ENCODE results near the gene SLC12A6. TPM values are rescaled to one million over a fixed set of nuclear protein-coding genes. Genes with fewer than 3 reads are reported as not detected.
A peak's percentile ranks its signal among the peaks of the same experiment; 100 is the strongest.

SLC12A6 gene
- polyA plus RNA-seq, 4 donors, result 3.5 to 26.0 (median 5.8) TPM

GRCh38 chr15:34223904-34224596, 113.5 kb downstream of the SLC12A6 start:
- peak; percentile 24 to 45 for DNase-seq
- no peaks in the 10 kb centered on the region for H3K9me3 ChIP-seq (ENCODE audit: control insufficient read depth in 2 of 2, insufficient read depth in 1 of 2, low read depth in 1 of 2, low read length in 1 of 2)
- no peak for FAIRE-seq
- WGBS, 3 donors, result 34 to 46% (median 40%) methylated on average over 24 of the region's 24 CpGs
- peak overlapping the region; percentile 85 to 93 (median 92) for H3K27ac ChIP-seq (ENCODE audit: low read depth in 1 of 3, low read length in 2 of 3)
- no peaks in the 10 kb centered on the region for H3K27me3 ChIP-seq (ENCODE audit: control insufficient read depth in 3 of 3, insufficient read depth in 3 of 3, low read length in 3 of 3)
- H3K36me3 ChIP-seq (ENCODE audit: control insufficient read depth in 3 of 3, insufficient read depth in 2 of 3, low read depth in 1 of 3, low read length in 3 of 3), result peaks cover 2 to 14% (median 2%) of the 10 kb centered on the region in 3 donors
- H3K4me1 ChIP-seq (ENCODE audit: control insufficient read depth in 3 of 3, insufficient read depth in 2 of 3, low read depth in 1 of 3, low read length in 2 of 3), result no peaks in the 10 kb centered on the region
- peak overlapping the region; percentile 75 to 89 (median 78) for H3K4me3 ChIP-seq (ENCODE audit: low read depth in 1 of 3, low read length in 3 of 3)

DNA sequence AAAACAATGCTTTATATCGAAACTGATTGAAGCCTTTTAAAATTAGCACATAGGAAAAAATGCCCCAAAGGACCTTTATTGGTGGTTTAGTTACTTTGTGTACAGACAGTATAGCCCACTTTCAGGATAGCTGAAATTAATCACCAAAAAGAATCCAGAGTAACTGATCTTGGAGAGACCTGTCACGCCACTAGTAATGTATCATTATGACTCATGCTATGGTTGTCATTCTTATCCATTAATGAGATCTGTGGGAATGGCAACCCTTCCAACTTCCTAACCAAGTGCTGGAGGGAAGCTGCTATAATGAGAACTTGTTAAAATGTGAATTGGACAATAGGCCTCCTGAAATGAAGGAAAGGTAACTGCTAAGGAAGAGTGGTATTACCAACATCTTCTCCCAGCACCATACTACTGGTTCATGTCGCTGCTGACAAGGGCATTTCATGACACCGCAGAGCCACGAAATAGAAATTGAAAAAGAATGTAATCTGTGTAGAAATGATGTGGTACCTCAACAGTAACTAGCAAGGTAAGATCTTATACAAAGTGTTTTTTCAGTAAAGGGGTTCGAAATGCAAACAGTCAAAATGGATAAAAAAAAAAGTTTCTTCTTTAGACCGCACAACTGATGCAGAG, 119.9 kb downstream of the SLC12A6 start:
- H3K4me1 ChIP-seq (ENCODE audit: control insufficient read depth in 3 of 3, insufficient read depth in 2 of 3, low read depth in 1 of 3, low read length in 2 of 3), result no peaks in the 10 kb centered on the region
- DNase-seq, result no peak
- H3K4me3 ChIP-seq (ENCODE audit: low read depth in 1 of 3, low read length in 3 of 3), result no peak overlapping the region
- WGBS, 3 donors, result 77 to 86% (median 78%) methylated on average over 7 of the region's 7 CpGs
- H3K9me3 ChIP-seq (ENCODE audit: control insufficient read depth in 2 of 2, insufficient read depth in 1 of 2, low read depth in 1 of 2, low read length in 1 of 2), result no peaks in the 10 kb centered on the region
- H3K27me3 ChIP-seq (ENCODE audit: control insufficient read depth in 3 of 3, insufficient read depth in 3 of 3, low read length in 3 of 3), result peaks cover 0 to 6% (median 0%) of the 10 kb centered on the region in 3 donors
- H3K27ac ChIP-seq (ENCODE audit: low read depth in 1 of 3, low read length in 2 of 3), result no peak overlapping the region
- no peaks in the 10 kb centered on the region for H3K36me3 ChIP-seq (ENCODE audit: control insufficient read depth in 3 of 3, insufficient read depth in 2 of 3, low read depth in 1 of 3, low read length in 3 of 3)
- FAIRE-seq, result no peak

DNA sequence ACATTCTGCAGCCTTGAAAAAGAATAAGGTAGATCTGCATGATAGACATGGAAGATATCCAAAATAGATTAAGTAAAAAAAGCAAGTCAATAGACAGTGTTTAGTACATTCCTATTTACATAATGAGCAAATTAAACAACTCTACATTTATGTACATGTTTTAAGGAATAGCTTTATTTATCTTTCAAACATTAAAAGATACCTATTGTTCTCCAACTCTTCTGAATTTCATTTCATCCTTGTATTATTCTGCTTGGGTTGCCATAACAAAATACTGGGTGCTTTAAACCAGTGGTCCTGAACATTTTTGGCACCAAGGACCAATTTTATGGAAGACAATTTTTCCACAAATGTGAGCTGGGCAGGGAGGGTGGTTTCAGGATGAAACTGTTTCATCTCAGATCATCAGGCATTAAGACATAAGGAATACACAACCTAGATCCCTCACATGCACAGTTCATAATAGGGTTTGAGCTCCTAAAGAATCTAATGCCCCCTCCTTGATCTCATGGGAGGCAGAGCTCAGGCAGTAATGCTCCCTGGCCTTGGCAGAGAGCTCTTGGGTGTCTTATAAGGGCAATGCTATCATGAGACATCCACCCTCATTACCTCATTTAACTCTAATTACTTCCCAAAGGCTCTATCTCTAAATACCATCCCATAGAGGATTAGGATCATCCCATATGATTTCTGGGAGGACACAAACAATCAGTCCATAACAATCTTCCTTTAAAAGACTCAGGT, 120.9 kb downstream of the SLC12A6 start:
- H3K27me3 ChIP-seq (ENCODE audit: control insufficient read depth in 3 of 3, insufficient read depth in 3 of 3, low read length in 3 of 3), result peaks cover 0 to 6% (median 0%) of the 10 kb centered on the region in 3 donors
- no peaks in the 10 kb centered on the region for H3K4me1 ChIP-seq (ENCODE audit: control insufficient read depth in 3 of 3, insufficient read depth in 2 of 3, low read depth in 1 of 3, low read length in 2 of 3)
- H3K27ac ChIP-seq (ENCODE audit: low read depth in 1 of 3, low read length in 2 of 3), result no peak overlapping the region
- no peak overlapping the region for H3K4me3 ChIP-seq (ENCODE audit: low read depth in 1 of 3, low read length in 3 of 3)
- H3K9me3 ChIP-seq (ENCODE audit: control insufficient read depth in 2 of 2, insufficient read depth in 1 of 2, low read depth in 1 of 2, low read length in 1 of 2), result no peaks in the 10 kb centered on the region
- DNase-seq (no peak), FAIRE-seq (no peak)
- no peaks in the 10 kb centered on the region for H3K36me3 ChIP-seq (ENCODE audit: control insufficient read depth in 3 of 3, insufficient read depth in 2 of 3, low read depth in 1 of 3, low read length in 3 of 3)

DNA sequence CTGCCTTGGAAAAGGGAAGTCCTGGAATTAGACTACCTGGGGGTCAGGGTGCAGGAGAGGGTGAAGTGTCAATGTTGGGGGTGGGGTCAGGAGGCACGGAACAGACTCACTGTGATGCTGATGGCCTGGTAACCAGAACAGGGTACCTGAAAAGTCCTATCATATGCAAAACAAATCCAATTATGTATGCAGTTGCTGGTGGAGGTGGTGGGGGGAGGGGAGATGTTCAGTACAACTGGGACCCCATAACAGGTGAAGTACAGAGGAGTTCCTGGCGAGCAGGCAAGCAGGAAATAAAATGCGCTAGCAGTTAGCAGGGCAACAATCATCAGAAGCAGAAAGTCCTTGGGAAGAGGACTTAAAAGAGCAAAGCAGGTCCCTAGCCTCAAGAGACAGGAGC, 123.4 kb downstream of the SLC12A6 start:
- peaks cover 0 to 6% (median 0%) of the 10 kb centered on the region in 3 donors for H3K27me3 ChIP-seq (ENCODE audit: control insufficient read depth in 3 of 3, insufficient read depth in 3 of 3, low read length in 3 of 3)
- no peaks in the 10 kb centered on the region for H3K36me3 ChIP-seq (ENCODE audit: control insufficient read depth in 3 of 3, insufficient read depth in 2 of 3, low read depth in 1 of 3, low read length in 3 of 3)
- 54 to 64% (median 56%) methylated on average over 3 of the region's 3 CpGs for WGBS, 3 donors
- no peaks in the 10 kb centered on the region for H3K4me1 ChIP-seq (ENCODE audit: control insufficient read depth in 3 of 3, insufficient read depth in 2 of 3, low read depth in 1 of 3, low read length in 2 of 3)
- no peaks in the 10 kb centered on the region for H3K9me3 ChIP-seq (ENCODE audit: control insufficient read depth in 2 of 2, insufficient read depth in 1 of 2, low read depth in 1 of 2, low read length in 1 of 2)
- no peak overlapping the region for H3K27ac ChIP-seq (ENCODE audit: low read depth in 1 of 3, low read length in 2 of 3)
- FAIRE-seq (no peak), DNase-seq (no peak)
- H3K4me3 ChIP-seq (ENCODE audit: low read depth in 1 of 3, low read length in 3 of 3), result no peak overlapping the region

DNA sequence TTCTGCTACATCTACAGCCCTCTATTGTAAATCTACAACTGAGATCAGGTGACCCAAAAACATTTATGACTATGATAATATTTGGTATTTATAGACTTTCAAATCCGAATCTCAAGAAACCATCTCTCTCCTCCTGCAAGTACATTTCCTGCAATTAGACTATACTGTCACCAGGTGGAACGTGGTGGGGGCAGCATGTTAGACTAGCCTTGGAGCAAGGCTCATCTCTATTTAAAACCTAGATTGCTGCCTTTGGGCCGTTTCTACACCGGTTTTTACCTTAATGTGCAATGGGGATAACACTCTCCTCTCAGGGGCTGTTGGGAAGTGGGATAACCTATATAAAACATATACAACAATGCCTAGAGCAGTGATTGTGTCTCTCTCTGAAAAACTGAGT, 123.9 kb downstream of the SLC12A6 start:
- H3K36me3 ChIP-seq (ENCODE audit: control insufficient read depth in 3 of 3, insufficient read depth in 2 of 3, low read depth in 1 of 3, low read length in 3 of 3), result no peaks in the 10 kb centered on the region
- no peak overlapping the region for H3K4me3 ChIP-seq (ENCODE audit: low read depth in 1 of 3, low read length in 3 of 3)
- no peaks in the 10 kb centered on the region for H3K9me3 ChIP-seq (ENCODE audit: control insufficient read depth in 2 of 2, insufficient read depth in 1 of 2, low read depth in 1 of 2, low read length in 1 of 2)
- 12 to 36% (median 23%) methylated on average over 4 of the region's 4 CpGs for WGBS, 3 donors
- peaks cover 0 to 2% (median under 1%) of the 10 kb centered on the region in 3 donors for H3K4me1 ChIP-seq (ENCODE audit: control insufficient read depth in 3 of 3, insufficient read depth in 2 of 3, low read depth in 1 of 3, low read length in 2 of 3)
- no peak for FAIRE-seq
- DNase-seq, result no peak
- no peak overlapping the region for H3K27ac ChIP-seq (ENCODE audit: low read depth in 1 of 3, low read length in 2 of 3)
- H3K27me3 ChIP-seq (ENCODE audit: control insufficient read depth in 3 of 3, insufficient read depth in 3 of 3, low read length in 3 of 3), result peaks cover 0 to 6% (median 0%) of the 10 kb centered on the region in 3 donors

- no peak for FAIRE-seq
- Histone ChIP-seq H3K4me3 (ENCODE audit: low read depth in 1 of 3, low read length in 3 of 3) (peak within 1 kb of the TSS; percentile 75 to 99 (median 85)), H3K4me1 (ENCODE audit: control insufficient read depth in 3 of 3, insufficient read depth in 2 of 3, low read depth in 1 of 3, low read length in 2 of 3) (peaks cover 2 to 6% (median 4%) of the 10 kb centered on the region in 3 donors), H3K9me3 (ENCODE audit: control insufficient read depth in 2 of 2, insufficient read depth in 1 of 2, low read depth in 1 of 2, low read length in 1 of 2) (no peaks in the 10 kb centered on the region), H3K36me3 (ENCODE audit: control insufficient read depth in 3 of 3, insufficient read depth in 2 of 3, low read depth in 1 of 3, low read length in 3 of 3) (peaks cover 0 to 6% (median 0%) of the 10 kb centered on the region in 3 donors), H3K27me3 (ENCODE audit: control insufficient read depth in 3 of 3, insufficient read depth in 3 of 3, low read length in 3 of 3) (peaks cover 0 to 6% (median 0%) of the 10 kb centered on the region in 3 donors), H3K27ac (ENCODE audit: low read depth in 1 of 3, low read length in 2 of 3) (peak within 1 kb of the TSS; percentile 85 to 95 (median 91))
- peak; percentile 97 to 99 for DNase-seq
- 0 to 1% (median 1%) methylated on average over 72 to 81 of the region's 81 CpGs for WGBS, 3 donors
Observed at GRCh38 chr15:34209421-34210282, 127.9 kb downstream of the SLC12A6 start, which contains the start of gene KATNBL1. TSS of gene KATNBL1 (minus strand) at chr15:34210096. CDS start at chr15:34163676, 46,420 bp downstream.

GRCh38 chr15:34206011-34206410, 131.6 kb downstream of the SLC12A6 start:
- WGBS, 3 donors, result 82 to 88% (median 88%) methylated on average over 4 of the region's 4 CpGs
- Histone ChIP-seq H3K27ac (ENCODE audit: low read depth in 1 of 3, low read length in 2 of 3) (no peak overlapping the region), H3K4me1 (ENCODE audit: control insufficient read depth in 3 of 3, insufficient read depth in 2 of 3, low read depth in 1 of 3, low read length in 2 of 3) (peaks cover 2 to 6% (median 4%) of the 10 kb centered on the region in 3 donors), H3K4me3 (ENCODE audit: low read depth in 1 of 3, low read length in 3 of 3) (no peak overlapping the region), H3K36me3 (ENCODE audit: control insufficient read depth in 3 of 3, insufficient read depth in 2 of 3, low read depth in 1 of 3, low read length in 3 of 3) (peaks cover 0 to 6% (median 0%) of the 10 kb centered on the region in 3 donors), H3K27me3 (ENCODE audit: control insufficient read depth in 3 of 3, insufficient read depth in 3 of 3, low read length in 3 of 3) (no peaks in the 10 kb centered on the region), H3K9me3 (ENCODE audit: control insufficient read depth in 2 of 2, insufficient read depth in 1 of 2, low read depth in 1 of 2, low read length in 1 of 2) (no peaks in the 10 kb centered on the region)
- DNase-seq (no peak), FAIRE-seq (no peak)
